T-helper 9 cell (primary cell): ENCODE results near the gene ANXA9.

ENCODE experiments used
- DNase-seq: peaks from one replicate; pipeline ENCODE4 v3.0.0-alpha.2; 2020

ANXA9 gene

DNA sequence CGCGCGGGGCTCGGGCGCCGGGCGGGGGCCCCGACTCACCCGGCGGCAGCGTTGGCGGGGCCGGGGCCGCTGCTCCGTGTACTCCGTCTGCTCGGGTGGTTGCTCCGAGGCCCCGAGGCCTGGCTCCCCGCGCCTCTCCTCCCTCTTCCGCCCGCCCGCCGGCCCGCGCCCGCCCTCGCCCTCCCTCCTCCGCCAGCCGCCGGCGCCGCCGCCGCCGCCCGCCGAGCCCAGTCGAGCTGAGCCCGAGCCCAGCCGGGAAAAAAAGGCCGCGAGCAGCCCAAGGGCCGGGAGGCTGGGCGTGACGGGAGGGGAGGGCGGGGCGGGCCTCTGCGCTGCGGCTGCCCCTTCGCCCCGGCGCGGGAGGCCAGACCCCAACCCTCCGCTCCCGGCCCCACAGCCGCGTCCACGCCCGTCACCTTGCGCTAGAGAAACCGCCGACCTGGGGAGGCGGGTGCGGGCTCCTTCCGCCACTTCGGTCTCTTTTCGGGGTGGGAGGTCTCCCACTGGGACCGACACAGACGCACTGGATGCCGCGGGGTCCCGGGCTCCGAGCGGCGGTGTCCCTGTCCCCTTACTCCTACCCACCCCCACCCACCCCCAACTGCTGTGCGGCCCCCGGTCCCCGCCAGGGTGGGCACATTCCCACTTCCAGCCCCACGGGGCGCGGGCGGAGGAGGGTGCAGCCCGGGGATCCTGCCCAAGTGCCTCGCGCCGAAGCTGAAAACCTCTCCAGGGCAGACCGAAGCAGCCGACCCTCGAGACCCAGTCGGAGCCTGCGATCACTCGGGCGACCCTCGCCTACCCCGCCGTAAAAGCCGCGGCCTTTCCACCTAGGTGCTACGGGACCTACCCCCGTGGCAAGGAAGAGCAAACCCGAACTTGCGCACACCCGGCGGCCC, 7.3 kb upstream of the ANXA9 start, which contains the start of gene CERS2:
CERS2 (minus strand) TSS at position 256 of the 899 bp plus-strand sequence. CDS start 5,745 bp downstream, outside the sequence.
- DNase-seq = peak; percentile 79

DNA sequence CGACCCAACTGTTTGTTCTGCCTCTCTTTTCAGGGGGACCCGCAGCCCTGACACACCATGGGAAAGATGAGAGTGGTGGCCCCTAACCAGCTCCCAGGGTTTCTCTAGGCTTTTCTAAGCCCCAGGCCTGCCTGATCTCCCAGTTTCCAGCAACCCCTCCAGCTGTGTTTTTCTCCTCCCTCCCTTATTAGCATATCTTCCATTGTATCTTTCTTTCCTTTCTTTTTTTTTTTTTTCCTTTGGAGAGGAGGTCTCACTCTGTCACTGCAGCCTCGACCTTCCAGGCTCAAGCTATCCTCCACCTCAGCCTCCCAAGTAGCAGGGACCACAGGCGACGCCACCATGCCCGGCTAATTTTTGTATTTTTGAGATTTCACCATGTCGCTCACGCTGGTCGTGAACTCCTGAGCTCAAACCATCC, 5.7 kb upstream of the ANXA9 start:
- no peak for DNase-seq

DNA sequence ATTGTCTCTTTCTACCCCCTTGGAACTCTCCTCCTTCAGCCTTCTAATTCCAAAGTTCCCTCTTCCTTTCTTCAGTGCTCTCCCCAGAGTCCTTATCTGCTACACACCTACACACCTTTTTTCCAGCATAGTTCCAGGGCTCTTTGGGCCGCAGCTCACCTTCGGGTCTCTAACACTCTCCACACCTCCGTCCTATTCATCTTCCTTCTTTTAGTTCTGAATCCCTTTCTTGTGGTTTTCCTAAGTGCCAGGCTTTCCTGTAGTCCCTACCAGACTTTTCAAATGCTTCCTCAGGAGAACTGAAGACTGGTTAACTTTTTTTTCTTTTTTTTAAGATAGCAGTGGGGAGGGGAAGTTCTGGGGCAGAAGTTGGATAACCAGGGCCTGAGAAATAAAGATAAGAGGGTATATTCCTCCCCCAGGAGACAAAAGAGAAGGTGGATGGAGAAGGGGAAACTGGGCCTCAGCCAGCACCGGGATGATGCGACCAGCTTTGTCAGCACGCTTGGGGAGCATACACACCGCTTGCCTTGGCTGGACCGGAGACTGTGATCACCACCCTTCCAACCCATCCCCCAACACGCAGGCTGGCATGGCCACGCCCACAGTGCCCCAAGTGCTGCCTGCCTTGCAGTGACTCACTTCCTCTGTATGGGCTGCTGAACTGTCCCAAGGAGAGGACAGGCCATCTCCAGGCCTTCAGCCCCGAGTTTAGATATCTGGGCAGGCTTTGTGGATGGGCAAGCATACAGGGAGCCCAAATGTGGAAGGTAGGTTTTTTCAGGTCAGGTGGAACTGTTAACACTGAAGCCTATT, 5.0 kb upstream of the ANXA9 start:
- DNase-seq = peak; percentile 53

DNA sequence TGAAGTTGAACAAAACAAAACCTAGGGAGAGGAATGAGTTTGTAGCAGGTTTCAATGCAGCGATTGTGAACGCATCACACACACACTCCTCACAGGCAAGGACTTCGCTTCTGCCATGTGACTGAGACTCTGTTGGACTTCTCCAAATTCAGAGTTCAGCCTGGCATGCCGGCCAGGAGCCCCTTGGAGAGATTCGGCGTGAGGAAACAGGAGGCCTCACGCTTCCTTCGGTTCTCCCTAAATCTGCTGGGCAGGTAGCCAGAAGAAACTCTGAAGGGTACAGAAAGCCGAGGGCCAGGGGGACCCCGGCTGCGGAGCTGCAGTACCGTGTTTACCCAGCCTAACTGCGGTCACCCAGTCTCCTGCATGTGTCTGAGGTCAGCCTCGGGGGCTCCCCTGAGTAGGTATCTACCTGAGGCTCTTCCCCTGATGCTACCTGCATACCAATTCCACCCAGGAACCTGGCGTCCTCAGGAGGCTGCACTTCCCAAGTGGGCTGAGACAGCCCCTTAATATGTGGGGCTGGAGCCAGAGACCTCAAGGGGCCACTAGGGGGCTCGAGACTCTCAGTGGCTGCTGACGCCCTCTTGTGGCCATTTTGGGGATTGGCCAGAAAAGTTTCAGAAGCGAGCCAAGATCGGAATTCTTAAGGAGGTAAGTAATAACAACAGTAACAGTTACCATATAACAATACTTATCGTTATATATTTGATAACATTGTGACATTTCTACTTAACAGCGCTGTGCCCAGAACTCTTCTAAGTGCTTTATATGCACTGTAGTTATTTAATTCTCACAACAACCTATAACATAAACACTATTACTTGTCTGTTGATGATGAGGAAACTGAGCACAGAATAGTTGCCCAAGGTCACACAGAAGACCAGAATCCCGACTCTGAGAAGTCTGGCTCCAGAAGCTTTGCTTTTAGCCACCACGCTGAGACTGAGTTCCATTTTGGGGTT, 2.7 kb upstream of the ANXA9 start:
- DNase-seq = peak; percentile 86

DNA sequence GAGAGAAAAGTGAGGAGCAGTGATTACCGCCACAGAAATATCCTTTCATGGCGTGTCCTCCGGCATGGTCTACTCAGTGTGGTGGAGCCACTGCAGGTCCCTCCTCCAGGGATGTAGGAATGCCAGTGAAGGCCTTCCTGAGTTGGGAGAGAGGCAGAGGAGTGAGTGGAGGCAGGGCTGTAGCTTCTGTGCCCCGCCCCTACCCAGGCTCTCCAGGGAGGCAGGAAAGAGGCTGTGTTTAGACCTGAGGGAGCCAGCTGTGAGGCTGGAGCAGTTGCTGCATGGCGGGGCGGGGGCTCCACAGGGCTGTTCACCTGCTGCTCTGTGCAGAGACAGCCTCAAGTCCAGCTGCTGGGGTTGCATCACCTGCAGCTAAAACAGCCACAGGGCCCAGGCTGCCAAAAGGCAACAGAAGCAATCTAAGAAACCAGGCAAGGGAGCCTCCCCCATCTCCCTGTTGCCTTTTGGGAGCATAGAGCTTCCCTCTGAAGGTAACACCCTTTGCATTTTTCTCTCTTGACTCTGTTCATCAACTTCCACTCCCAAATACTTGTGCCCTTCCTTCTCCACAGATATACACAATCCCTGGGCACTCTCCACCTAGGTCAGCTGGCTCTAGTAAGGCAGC, 801 bp upstream of the ANXA9 start:
- DNase-seq = no peak

DNA sequence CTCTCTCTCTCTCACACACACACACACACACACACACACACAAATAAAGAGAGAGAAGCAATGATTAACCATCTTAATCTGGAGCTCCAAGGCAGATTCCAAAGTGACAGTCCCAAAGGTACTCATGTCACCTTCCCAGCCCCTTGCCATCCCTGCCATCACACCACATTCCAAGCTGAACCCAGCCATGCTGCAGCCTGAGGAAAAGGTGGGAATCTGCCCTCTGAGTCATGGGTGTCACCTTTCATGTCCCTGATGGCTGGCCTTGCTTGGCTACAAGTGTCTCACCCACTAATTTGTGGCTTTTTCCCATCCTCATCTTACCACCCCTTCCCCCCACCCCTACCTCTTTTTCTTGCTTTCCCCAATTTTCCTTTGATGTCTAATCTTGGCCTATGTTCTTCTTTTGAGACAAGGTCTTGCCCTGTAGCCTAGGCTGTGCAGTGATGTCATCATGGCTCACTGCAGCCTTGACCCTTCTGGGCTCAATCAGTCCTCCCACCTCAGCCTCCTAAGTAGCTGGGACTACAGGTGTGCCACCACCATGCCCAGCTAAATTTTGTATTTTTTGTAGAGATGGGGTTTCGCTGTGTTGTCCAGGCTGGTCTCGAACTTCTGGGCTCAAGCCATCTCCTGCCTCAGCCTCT, 3.2 kb downstream of the ANXA9 start:
- DNase-seq = no peak

DNA sequence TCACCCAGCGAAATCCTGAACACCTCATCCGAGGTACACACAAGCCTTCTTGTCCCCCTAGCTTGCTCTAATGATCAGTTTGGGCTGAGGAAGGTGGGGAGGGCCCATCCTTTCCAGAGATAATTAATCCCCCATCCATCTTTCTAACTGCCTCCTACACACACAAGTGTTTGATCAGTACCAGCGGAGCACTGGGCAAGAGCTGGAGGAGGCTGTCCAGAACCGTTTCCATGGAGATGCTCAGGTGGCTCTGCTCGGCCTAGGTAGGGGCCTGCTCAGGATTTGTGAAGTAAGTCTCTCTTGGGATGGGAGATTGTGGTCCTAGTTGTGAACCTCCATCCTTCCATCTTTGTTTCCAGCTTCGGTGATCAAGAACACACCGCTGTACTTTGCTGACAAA, 5.8 kb downstream of the ANXA9 start:
- DNase-seq = no peak

DNA sequence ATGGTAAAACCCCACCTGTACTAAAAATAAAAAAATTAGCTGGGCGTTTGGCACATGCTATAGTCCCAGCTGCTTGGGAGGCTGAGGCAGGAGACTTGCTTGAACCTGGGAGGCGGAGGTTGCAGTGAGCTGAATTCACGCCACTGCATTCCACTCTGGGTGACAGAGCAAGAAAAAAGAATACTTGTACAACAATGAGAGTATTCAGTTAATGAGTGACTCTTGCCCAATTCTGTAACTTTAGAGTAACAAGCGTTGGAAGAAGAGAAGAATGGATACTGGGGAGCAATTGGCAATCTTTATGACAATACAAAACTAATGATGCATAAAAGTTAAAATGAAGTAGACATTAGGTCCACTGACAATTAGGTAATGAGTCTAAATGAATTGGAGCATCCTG, 10.5 kb downstream of the ANXA9 start:
- no peak for DNase-seq

DNA sequence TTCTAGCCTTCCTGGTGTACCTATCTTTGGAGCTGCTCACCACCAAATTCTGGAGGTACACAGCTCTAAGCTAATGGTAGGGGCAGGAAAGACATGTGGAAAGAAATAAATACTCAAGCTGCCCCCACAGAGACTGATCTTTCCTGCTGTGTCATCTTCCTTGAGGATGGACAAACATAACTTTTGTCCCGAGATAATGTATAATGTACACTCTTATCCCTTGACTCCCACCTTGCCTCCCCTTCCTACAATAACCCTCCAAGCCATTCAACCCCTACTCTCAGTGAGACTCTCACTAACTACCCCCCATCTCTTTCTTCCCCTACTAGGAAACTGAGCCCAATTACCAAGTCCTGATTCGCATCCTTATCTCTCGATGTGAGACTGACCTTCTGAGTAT, 12.2 kb downstream of the ANXA9 start:
- DNase-seq = no peak

DNA sequence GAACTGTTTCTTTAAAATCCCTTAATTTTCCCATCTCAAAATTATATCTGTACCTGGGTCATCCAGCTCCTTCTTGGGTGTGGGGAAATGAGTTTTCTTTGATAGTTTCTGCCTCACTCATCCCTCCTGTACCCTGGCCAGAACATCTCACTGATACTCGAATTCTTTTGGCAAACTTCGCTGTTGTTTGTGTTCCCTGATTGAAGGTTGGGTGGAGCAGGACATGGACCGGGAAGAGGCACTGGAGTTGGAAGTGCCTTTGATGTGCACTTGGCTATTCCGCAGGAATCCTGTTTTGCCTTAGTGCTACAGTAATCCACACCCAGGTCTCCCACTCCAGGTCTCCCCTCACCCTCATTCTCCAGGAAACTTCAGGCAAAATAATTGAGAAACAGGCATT, 13.4 kb downstream of the ANXA9 start:
- DNase-seq = no peak

DNA sequence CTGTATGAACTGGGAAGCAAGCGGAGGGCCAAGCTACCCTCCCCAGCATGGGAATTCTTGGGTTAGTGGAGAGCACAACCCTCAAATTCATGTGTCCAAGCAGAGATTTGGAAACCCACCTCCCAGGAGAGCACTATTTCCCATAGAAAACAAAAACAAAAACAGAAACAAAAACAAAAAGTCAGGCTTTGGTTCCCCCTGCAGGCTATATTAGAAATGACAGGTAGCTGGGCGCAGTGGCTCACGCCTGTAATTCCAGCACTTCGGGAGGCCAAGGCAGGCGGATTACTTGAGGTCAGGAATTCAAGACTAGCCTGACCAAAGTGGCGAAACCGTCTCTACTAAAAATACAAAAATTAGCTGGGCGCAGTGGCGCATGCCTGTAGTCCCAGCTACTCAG, 13.8 kb downstream of the ANXA9 start:
- DNase-seq = no peak

DNA sequence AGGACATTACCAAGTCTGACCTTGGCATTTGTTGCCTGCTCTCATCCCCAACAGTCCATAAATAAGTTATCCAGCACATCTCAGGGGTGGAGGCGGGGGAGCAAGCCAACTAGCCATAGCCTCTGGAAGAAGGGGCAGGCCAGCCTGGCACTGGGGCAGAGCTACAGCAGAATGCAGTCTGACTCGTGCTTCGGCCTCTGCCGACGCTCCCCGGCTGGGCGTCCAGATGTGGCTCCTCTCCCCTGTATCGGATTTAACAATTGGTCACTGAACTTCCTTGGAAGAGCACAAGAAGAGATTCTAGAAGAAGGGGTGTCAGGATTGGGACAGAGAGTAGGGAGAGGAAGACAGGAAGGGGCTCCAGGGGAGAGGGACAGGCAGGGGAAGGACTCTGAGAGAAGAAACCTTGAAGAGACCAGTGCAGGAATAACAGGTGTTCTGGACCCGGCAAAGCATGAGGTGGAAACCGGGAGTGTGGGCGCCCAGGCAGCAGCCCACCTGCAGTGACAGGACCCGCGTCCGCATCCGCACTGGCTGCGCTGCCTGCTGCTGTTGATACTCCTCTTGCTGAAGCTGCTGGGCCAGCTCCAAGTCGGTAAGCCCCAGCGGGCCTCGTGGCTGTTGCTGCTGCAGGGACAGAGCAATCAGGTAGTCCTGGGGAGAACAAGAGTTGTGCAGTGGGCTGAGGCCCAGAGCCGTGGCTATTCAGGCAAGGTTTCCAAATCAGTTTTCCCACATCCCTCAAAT, 15.2 kb downstream of the ANXA9 start:
- no peak for DNase-seq

DNA sequence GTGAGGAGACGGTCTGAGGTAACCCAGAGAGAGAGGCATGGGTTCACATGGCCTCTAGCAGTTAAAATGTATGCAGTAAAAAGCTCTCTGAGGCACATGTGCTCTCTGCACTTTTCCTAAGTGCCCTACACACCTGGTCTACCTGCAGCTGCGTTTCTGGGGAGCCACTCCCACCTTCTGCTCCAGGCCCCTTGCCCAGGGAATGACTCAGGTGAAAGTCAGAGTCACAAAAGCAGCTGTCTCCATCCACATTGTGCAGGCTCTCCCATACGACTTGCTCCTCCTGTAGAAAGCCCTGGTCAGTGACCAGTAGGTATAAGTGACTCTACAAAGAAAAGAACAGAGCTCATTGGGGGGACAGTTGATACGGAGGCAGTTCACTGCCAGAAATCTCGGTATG, 15.9 kb downstream of the ANXA9 start:
- no peak for DNase-seq

DNA sequence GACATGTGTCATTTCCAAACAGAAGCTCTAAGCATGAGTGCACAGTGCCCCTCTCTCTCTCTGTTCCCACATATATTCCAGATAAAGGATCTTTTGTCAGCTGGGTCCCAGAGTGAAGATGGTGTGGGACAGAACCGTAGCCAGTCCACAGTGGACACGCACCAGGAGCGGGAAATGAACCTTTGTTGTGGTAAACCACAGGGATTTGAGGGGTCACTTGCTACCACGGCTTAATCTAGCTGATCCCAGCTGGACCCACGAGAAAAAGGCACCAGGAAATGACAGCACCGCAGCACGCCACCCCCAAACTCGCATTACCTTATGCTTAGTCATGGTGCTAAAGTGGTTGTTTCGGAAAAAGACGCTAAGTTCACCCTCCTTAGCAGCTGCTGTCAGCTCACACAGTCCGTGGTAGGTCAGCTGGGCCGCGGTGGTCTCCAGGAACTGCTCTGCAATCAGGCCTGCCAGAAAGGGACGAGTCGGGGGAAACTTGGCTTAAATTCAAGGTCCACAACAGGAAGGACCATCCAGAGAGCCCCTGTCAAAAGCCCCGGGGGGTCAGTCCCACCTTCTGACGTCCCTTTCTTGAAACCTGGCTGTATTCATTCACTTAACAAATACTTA, 17.1 kb downstream of the ANXA9 start:
- DNase-seq = no peak

DNA sequence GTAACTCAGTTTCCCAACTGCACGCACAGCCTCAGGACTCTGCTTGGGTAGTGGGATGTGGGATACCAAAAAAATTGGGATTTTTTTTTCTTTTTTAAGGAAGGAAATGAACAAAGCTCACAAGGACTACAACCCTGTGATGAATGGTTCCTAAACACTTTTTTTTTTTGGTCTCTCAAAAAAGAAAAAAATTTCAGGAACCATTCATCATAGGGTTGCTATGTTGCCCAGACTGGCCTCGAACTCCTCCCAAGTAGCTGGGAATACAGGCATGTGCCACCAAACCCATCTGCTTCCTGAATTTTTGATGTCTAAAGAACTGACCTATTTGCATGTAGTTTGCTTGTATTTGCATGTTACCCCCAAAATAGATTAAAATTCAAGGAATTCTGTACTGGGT, 17.8 kb downstream of the ANXA9 start:
- DNase-seq = no peak

DNA sequence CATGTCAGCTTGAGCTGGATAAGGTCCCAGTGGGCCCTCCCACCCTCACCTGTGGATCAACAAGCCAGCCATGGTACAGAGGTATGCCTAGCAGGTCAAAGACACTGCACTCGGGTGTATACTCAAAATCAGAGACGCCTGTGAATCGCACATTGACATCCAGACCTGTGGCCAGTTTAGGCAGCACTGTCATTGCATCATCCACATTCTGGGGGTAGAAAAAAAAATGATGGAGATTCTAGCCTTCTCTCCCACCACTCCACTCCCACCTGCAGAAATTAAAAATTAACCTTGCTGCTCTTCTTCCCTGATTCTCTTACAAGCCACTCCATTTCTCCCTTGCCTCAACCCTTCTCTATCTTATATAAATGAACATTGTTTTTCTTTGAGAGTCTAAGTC, 18.3 kb downstream of the ANXA9 start:
- DNase-seq = no peak

DNA sequence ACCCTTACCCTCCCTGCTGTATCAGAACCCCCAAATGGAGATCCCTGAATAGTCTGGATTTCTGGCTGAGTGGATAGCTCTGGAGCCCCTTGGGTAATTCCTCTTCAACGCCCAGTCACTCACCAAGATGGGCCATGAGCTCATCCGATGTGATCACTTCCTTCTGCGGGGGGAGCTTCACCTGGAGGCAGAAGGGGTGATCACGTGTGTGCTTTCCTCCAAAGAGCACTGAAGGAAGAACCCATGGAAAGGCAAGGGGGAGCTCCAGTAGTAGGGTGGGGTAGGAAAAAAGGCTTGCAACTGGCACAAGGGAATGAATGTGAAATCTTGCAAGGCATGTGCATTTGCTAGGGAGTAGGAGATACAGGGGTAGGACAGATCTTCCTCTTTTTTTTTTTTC, 19.5 kb downstream of the ANXA9 start:
- DNase-seq = no peak

DNA sequence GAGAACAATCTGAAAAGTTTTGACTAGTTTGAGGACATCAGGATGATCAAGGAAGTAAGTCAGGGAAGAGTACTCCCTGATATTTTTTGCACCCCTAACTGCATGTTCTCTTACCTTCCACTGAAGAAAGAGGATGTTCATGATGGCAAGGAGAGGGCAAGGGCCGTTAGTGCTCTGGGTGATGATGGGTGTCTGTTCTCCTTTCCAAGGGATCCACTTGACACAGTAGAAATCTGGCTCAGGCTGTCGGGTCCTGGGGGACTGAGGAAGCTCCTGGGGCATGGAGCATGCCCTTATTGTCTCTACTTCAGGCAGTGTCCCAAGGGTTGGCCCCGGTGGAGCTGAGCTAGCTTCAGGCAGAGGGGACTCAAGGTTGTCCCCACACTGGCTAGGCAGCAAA, 20.0 kb downstream of the ANXA9 start:
- DNase-seq = no peak

DNA sequence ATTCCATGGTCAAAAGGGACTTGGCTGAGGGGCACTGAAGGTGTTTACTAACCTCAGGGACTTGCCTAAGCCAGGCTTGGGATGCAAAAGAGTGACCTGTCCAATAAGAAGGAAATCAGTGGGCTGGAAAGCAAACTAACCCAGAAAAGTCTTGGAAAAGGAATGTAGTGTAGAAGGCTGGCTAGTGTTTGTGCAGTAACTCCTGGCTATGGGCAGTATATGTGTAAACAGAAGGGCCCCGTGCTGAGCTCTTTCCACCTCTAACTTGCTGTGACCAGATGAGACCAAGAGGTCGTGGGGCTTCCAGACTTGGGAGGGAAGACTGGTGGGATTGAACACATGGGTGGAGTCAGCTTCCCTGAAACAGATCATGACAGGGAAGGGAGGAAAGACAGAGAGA, 20.5 kb downstream of the ANXA9 start:
- DNase-seq = no peak

DNA sequence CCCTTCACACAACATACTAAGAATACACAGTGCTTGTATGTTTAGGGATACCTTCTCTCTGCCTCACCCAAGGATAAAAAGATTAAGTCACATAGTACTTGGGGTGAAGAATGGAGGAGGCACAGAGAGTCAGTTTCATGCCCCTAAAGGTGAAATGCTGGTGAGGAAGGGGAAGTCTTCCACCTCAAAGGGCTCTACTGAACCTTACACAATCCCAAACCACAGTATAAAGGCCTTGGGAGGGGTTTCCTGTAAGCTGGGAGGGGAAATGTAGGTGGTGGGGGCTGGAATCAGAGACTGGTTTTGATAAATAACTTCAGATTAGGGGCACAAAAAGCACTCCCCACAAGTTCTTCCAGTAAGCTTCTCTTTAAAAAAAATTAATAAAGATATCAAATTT, 21.1 kb downstream of the ANXA9 start:
- no peak for DNase-seq
